GM23338 (cell line): ENCODE data around the gene CWC27. TPM values are rescaled to one million over a fixed set of nuclear protein-coding genes. Genes with fewer than 3 reads are reported as not detected.

Experiments used
- ATAC-seq: fragments of 200-7000 bp; cut with Tn5 transposase; 3 replicates; pipeline ENCODE4 v1.9.1; 2020
- DNase-seq: peaks from one replicate; pipeline ENCODE4 v3.0.0-alpha.2; 2015; ENCODE audit warnings: low spot score
- H2AFZ ChIP-seq: fragments of 200-600 bp; sonication (generic); 2 replicates; pipeline ENCODE4 v1.8.0; 2016; ENCODE audit warnings: antibody characterized with exemption, mild to moderate bottlenecking, moderate library complexity
- H3F3A ChIP-seq: fragments of 200-600 bp; sonication (generic); replicated peaks from 2 replicates; pipeline ENCODE4 v1.8.0; 2017; ENCODE audit warnings: antibody characterized with exemption, mixed run types, low read depth
- H3K27ac ChIP-seq: fragments of 200-600 bp; sonication (generic); 2 replicates; pipeline ENCODE4 v1.6.1; 2016; ENCODE audit warnings: low read depth
- H3K27me3 ChIP-seq: fragments of 200-600 bp; sonication (generic); 2 replicates; pipeline ENCODE4 v1.8.0; 2016; ENCODE audit warnings: mild to moderate bottlenecking, mixed run types, moderate library complexity; ENCODE audit not compliant: insufficient read depth
- H3K36me3 ChIP-seq: fragments of 200-600 bp; sonication (generic); 2 replicates; pipeline ENCODE4 v1.8.0; 2016; ENCODE audit warnings: mild to moderate bottlenecking; ENCODE audit not compliant: insufficient read depth
- H3K4me1 ChIP-seq: fragments of 200-600 bp; sonication (generic); 2 replicates; pipeline ENCODE4 v1.8.0; 2016; ENCODE audit warnings: mild to moderate bottlenecking, moderate library complexity; ENCODE audit not compliant: insufficient read depth
- H3K4me2 ChIP-seq: fragments of 200-600 bp; sonication (generic); 2 replicates; pipeline ENCODE4 v1.7.1; 2017; ENCODE audit warnings: mixed run types
- H3K4me3 ChIP-seq: fragments of 200-600 bp; sonication (generic); 2 replicates; pipeline ENCODE4 v1.6.1; 2016; ENCODE audit warnings: mixed run types
- H3K79me2 ChIP-seq: fragments of 200-600 bp; sonication (generic); replicated peaks from 2 replicates; pipeline ENCODE4 v1.8.0; 2017; ENCODE audit warnings: mild to moderate bottlenecking; ENCODE audit not compliant: insufficient read depth
- H3K9me2 ChIP-seq: fragments of 200-600 bp; sonication (generic); 2 replicates; pipeline ENCODE4 v1.8.0; 2017; ENCODE audit not compliant: insufficient read depth
- H4K20me1 ChIP-seq: fragments of 200-600 bp; sonication (generic); replicated peaks from 2 replicates; pipeline ENCODE4 v1.8.0; 2017; ENCODE audit warnings: mild to moderate bottlenecking; ENCODE audit not compliant: insufficient read depth
- H3K27ac Mint-ChIP-seq: 2 replicates; pipeline ENCODE4 v1.8.0; 2020; ENCODE audit warnings: inconsistent platforms, mild to moderate bottlenecking, moderate library complexity, mixed read lengths
- H3K27me3 Mint-ChIP-seq: 3 replicates; pipeline ENCODE4 v1.8.0; 2022; ENCODE audit warnings: low read depth, mild to moderate bottlenecking, moderate library complexity, mixed read lengths, inconsistent platforms; ENCODE audit not compliant: insufficient read depth, poor library complexity
- H3K36me3 Mint-ChIP-seq: 3 replicates; pipeline ENCODE4 v1.8.0; 2021; ENCODE audit warnings: low read depth, mild to moderate bottlenecking, inconsistent platforms, moderate library complexity, mixed read lengths
- H3K4me1 Mint-ChIP-seq: 3 replicates; pipeline ENCODE4 v1.8.0; 2020; ENCODE audit warnings: mild to moderate bottlenecking, inconsistent platforms, mixed read lengths
- H3K4me3 Mint-ChIP-seq: 3 replicates; pipeline ENCODE4 v1.8.0; 2021; ENCODE audit warnings: moderate library complexity, mild to moderate bottlenecking, inconsistent platforms, mixed read lengths
- H3K9me3 Mint-ChIP-seq: 3 replicates; pipeline ENCODE4 v1.8.0; 2020; ENCODE audit warnings: moderate library complexity, mild to moderate bottlenecking, inconsistent platforms, mixed read lengths
- CREB1 ChIP-seq: fragments of 250-450 bp; sonication (Bioruptor Pico); IDR thresholded peaks from 2 replicates; pipeline ENCODE4 v1.5.0; 2020; ENCODE audit warnings: low read depth, mild to moderate bottlenecking, moderate library complexity
- EZH2 ChIP-seq: fragments of 200-600 bp; sonication (generic); IDR thresholded peaks from one replicate; pipeline ENCODE4 v1.8.0; 2017; ENCODE audit warnings: antibody characterized with exemption, mild to moderate bottlenecking, low read depth; ENCODE audit not compliant: unreplicated experiment
- EZH2phosphoT487 ChIP-seq: fragments of 200-600 bp; sonication (generic); IDR thresholded peaks from one replicate; pipeline ENCODE4 v1.8.1; 2018; ENCODE audit warnings: antibody characterized with exemption; ENCODE audit not compliant: unreplicated experiment
- JUNB ChIP-seq: IDR thresholded peaks from one replicate; pipeline ENCODE4 v1.6.1; 2016; ENCODE audit warnings: antibody characterized with exemption; ENCODE audit not compliant: unreplicated experiment
- NANOG ChIP-seq: IDR thresholded peaks from 2 replicates; pipeline ENCODE4 v1.6.1; 2016; ENCODE audit warnings: antibody characterized with exemption, borderline replicate concordance
- POLR2AphosphoS5 ChIP-seq: IDR thresholded peaks from 2 replicates; pipeline ENCODE4 v1.6.1; 2016; ENCODE audit warnings: antibody characterized with exemption, low read depth
- STAT1 ChIP-seq: IDR thresholded peaks from one replicate; pipeline ENCODE4 v1.6.1; 2016; ENCODE audit warnings: antibody characterized with exemption; ENCODE audit not compliant: unreplicated experiment
- ZNF114 ChIP-seq: fragments of 250-450 bp; sonication (Bioruptor Pico); IDR thresholded peaks from 2 replicates; pipeline ENCODE4 v1.5.0; 2020; ENCODE audit warnings: mild to moderate bottlenecking, moderate library complexity
- ZNF331 ChIP-seq: fragments of 250-450 bp; sonication (Bioruptor Pico); IDR thresholded peaks from 2 replicates; pipeline ENCODE4 v1.5.0; 2020; ENCODE audit warnings: low read depth, mild to moderate bottlenecking, moderate library complexity
- polyA plus RNA-seq: library from polyadenylated mRNA; unstranded; fragments of >200 nt; fragmentation: Nextera tagmentation; extraction: Ambion mirVana; gene quantifications from 2 replicates; pipeline ENCODE4 v1.2.1, GENCODE V29; 2016
- total RNA-seq: library from RNA; depleted of rRNA; stranded (reverse); fragments of >200 nt; shearing (Covaris generic); gene quantifications from 2 replicates; pipeline ENCODE4 v1.2.3, GENCODE V29; 2014
- TF ChIP-seq, protein P1 (sequence below): IDR thresholded peaks from 2 replicates; pipeline ENCODE4 v1.6.1; 2016; ENCODE audit warnings: antibody characterized with exemption
- TF ChIP-seq, protein P2 (sequence below): IDR thresholded peaks from one replicate; pipeline ENCODE4 v1.6.1; 2018; ENCODE audit warnings: antibody characterized with exemption; ENCODE audit not compliant: unreplicated experiment
- TF ChIP-seq, protein P3 (sequence below): fragments of 250-450 bp; sonication (Bioruptor Pico); IDR thresholded peaks from 2 replicates; pipeline ENCODE4 v1.5.0; 2020; ENCODE audit warnings: mild to moderate bottlenecking, moderate library complexity
- TF ChIP-seq, protein P4 (sequence below), 2 experiments: fragments of 200-600 bp in 1 of 2; sonication (generic) in 1 of 2; conservative IDR thresholded peaks; 2 replicates each; pipeline versions ENCODE4 v1.5.1 to v1.6.1; 2016 to 2017; ENCODE audit warnings: antibody characterized with exemption in 2 of 2, low read depth in 2 of 2, mild to moderate bottlenecking in 2 of 2, moderate library complexity in 1 of 2

The CWC27 gene
- total and polyA plus RNA-seq, 2 experiments from 2014 or later, result 27.7 to 115 TPM

DNA sequence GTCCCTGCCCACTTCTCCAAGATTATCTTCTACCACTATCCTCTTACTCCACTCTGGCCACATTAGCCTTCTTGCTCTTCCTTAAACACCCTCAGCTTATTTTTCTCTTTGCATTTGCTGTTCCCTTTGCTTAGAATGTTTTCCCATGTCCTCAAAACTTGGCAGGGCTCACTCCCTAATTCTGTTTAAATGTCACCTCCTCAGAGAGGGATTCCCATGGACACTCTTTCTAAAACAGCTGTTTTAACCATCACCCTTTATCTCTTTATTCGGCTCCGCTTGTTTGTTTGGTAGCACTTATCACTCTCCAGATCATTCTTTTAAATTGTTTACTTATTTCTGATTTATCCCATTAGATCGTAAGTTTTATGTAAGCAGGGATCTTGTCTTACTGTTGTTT lies 278.5 kb downstream of the CWC27 start:
- no peaks in the 10 kb centered on the region for H3F3A ChIP-seq
- Mint-ChIP-seq H3K36me3 (no peaks in the 10 kb centered on the region), H3K27me3 (no peaks in the 10 kb centered on the region), H3K27ac (no peak overlapping the region), H3K9me3 (no peaks in the 10 kb centered on the region), H3K4me1 (no peaks in the 10 kb centered on the region), H3K4me3 (no peak overlapping the region)
- ATAC-seq (no peak), DNase-seq (no peak)
- H2AFZ ChIP-seq, result no peak overlapping the region
- no peaks in the 10 kb centered on the region for H3K36me3 ChIP-seq
- H3K4me3 ChIP-seq, result no peak overlapping the region
- H3K9me2 ChIP-seq, result no peaks in the 10 kb centered on the region
- no peaks in the 10 kb centered on the region for H3K4me1 ChIP-seq
- H4K20me1 ChIP-seq, result no peaks in the 10 kb centered on the region
- H3K27ac ChIP-seq, result no peak overlapping the region
- H3K79me2 ChIP-seq, result no peaks in the 10 kb centered on the region
- no peak overlapping the region for H3K4me2 ChIP-seq
- TF ChIP-seq EZH2, result no peak
- no peak for TF ChIP-seq STAT1
- no peak for TF ChIP-seq ZNF331
- TF ChIP-seq, protein P1, sequence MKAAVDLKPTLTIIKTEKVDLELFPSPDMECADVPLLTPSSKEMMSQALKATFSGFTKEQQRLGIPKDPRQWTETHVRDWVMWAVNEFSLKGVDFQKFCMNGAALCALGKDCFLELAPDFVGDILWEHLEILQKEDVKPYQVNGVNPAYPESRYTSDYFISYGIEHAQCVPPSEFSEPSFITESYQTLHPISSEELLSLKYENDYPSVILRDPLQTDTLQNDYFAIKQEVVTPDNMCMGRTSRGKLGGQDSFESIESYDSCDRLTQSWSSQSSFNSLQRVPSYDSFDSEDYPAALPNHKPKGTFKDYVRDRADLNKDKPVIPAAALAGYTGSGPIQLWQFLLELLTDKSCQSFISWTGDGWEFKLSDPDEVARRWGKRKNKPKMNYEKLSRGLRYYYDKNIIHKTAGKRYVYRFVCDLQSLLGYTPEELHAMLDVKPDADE, result no peak
- no peak for TF ChIP-seq CREB1 (CRISPR knock-in tag)
- TF ChIP-seq, protein P2, sequence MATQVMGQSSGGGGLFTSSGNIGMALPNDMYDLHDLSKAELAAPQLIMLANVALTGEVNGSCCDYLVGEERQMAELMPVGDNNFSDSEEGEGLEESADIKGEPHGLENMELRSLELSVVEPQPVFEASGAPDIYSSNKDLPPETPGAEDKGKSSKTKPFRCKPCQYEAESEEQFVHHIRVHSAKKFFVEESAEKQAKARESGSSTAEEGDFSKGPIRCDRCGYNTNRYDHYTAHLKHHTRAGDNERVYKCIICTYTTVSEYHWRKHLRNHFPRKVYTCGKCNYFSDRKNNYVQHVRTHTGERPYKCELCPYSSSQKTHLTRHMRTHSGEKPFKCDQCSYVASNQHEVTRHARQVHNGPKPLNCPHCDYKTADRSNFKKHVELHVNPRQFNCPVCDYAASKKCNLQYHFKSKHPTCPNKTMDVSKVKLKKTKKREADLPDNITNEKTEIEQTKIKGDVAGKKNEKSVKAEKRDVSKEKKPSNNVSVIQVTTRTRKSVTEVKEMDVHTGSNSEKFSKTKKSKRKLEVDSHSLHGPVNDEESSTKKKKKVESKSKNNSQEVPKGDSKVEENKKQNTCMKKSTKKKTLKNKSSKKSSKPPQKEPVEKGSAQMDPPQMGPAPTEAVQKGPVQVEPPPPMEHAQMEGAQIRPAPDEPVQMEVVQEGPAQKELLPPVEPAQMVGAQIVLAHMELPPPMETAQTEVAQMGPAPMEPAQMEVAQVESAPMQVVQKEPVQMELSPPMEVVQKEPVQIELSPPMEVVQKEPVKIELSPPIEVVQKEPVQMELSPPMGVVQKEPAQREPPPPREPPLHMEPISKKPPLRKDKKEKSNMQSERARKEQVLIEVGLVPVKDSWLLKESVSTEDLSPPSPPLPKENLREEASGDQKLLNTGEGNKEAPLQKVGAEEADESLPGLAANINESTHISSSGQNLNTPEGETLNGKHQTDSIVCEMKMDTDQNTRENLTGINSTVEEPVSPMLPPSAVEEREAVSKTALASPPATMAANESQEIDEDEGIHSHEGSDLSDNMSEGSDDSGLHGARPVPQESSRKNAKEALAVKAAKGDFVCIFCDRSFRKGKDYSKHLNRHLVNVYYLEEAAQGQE, result no peak
- no peak for TF ChIP-seq EZH2phosphoT487
- TF ChIP-seq, protein P3, sequence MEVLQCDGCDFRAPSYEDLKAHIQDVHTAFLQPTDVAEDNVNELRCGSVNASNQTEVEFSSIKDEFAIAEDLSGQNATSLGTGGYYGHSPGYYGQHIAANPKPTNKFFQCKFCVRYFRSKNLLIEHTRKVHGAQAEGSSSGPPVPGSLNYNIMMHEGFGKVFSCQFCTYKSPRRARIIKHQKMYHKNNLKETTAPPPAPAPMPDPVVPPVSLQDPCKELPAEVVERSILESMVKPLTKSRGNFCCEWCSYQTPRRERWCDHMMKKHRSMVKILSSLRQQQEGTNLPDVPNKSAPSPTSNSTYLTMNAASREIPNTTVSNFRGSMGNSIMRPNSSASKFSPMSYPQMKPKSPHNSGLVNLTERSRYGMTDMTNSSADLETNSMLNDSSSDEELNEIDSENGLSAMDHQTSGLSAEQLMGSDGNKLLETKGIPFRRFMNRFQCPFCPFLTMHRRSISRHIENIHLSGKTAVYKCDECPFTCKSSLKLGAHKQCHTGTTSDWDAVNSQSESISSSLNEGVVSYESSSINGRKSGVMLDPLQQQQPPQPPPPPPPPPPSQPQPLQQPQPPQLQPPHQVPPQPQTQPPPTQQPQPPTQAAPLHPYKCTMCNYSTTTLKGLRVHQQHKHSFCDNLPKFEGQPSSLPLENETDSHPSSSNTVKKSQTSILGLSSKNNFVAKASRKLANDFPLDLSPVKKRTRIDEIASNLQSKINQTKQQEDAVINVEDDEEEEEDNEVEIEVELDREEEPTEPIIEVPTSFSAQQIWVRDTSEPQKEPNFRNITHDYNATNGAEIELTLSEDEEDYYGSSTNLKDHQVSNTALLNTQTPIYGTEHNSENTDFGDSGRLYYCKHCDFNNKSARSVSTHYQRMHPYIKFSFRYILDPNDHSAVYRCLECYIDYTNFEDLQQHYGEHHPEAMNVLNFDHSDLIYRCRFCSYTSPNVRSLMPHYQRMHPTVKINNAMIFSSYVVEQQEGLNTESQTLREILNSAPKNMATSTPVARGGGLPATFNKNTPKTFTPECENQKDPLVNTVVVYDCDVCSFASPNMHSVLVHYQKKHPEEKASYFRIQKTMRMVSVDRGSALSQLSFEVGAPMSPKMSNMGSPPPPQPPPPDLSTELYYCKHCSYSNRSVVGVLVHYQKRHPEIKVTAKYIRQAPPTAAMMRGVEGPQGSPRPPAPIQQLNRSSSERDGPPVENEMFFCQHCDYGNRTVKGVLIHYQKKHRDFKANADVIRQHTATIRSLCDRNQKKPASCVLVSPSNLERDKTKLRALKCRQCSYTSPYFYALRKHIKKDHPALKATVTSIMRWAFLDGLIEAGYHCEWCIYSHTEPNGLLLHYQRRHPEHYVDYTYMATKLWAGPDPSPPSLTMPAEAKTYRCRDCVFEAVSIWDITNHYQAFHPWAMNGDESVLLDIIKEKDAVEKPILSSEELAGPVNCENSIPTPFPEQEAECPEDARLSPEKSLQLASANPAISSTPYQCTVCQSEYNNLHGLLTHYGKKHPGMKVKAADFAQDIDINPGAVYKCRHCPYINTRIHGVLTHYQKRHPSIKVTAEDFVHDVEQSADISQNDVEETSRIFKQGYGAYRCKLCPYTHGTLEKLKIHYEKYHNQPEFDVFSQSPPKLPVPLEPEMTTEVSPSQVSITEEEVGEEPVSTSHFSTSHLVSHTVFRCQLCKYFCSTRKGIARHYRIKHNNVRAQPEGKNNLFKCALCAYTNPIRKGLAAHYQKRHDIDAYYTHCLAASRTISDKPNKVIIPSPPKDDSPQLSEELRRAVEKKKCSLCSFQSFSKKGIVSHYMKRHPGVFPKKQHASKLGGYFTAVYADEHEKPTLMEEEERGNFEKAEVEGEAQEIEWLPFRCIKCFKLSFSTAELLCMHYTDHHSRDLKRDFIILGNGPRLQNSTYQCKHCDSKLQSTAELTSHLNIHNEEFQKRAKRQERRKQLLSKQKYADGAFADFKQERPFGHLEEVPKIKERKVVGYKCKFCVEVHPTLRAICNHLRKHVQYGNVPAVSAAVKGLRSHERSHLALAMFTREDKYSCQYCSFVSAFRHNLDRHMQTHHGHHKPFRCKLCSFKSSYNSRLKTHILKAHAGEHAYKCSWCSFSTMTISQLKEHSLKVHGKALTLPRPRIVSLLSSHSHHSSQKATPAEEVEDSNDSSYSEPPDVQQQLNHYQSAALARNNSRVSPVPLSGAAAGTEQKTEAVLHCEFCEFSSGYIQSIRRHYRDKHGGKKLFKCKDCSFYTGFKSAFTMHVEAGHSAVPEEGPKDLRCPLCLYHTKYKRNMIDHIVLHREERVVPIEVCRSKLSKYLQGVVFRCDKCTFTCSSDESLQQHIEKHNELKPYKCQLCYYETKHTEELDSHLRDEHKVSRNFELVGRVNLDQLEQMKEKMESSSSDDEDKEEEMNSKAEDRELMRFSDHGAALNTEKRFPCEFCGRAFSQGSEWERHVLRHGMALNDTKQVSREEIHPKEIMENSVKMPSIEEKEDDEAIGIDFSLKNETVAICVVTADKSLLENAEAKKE (CRISPR knock-in tag), result no peak
- TF ChIP-seq NANOG, result no peak
- TF ChIP-seq ZNF114 (CRISPR knock-in tag), result no peak
- no peak for TF ChIP-seq JUNB
- TF ChIP-seq POLR2AphosphoS5, result no peak
- TF ChIP-seq, protein P4, sequence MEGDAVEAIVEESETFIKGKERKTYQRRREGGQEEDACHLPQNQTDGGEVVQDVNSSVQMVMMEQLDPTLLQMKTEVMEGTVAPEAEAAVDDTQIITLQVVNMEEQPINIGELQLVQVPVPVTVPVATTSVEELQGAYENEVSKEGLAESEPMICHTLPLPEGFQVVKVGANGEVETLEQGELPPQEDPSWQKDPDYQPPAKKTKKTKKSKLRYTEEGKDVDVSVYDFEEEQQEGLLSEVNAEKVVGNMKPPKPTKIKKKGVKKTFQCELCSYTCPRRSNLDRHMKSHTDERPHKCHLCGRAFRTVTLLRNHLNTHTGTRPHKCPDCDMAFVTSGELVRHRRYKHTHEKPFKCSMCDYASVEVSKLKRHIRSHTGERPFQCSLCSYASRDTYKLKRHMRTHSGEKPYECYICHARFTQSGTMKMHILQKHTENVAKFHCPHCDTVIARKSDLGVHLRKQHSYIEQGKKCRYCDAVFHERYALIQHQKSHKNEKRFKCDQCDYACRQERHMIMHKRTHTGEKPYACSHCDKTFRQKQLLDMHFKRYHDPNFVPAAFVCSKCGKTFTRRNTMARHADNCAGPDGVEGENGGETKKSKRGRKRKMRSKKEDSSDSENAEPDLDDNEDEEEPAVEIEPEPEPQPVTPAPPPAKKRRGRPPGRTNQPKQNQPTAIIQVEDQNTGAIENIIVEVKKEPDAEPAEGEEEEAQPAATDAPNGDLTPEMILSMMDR (conservative IDR thresholded peaks at IDR 0.05; ENCODE audit: low read depth in 2 of 2), result no peak
- H3K27me3 ChIP-seq, result no peaks in the 10 kb centered on the region
